NCI-H187 (cell line): ENCODE data around the gene PYROXD2.

Experiments used
- DNase-seq, 2 experiments: peaks; one replicate each; lab custom pipeline; 2025; lab: John Stamatoyannopoulos, UW

PYROXD2 gene

DNA sequence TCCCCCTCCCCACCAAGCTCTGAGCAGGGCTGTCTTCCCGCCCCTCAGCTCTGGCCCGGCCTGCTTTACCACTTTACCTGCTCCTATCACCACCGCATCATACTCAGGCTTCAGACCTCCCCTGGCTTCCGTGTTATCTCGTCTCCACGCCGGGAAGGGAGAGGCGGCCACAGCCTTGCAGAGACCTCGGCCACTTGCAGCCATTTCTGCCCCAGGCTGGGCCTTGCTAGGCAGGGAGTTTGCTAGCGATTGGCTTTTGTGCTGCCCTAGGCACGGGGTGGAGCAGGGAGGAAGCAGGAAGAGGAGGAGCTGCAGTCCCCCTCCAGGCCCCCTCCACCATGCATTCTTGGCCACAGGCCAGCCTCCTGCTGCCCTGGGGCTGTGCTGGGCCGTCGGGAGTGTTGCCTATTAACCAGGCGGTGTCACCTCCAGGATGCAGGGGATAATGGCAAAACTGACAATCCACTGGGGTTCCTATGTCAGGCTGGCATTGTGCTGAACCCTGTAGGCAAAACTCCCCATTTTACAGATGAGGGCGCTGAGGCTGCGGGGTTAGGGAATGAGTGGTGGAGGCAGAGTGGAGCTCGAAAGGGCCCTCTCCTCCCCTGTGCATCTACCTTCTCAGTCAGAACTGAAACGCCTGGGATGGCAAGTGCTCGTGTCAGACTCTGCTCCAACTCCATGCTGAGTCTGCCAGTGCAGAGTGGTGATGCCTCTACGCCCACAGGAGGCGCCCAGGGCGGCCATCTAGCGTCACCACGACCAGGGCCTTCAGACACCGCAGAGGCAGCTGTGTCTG is at the start of gene PYROXD2:
PYROXD2 (minus strand) TSS at position 251 of the 799 bp plus-strand sequence; CDS start at position 204, 47 bp downstream.
- no peak for DNase-seq

DNA sequence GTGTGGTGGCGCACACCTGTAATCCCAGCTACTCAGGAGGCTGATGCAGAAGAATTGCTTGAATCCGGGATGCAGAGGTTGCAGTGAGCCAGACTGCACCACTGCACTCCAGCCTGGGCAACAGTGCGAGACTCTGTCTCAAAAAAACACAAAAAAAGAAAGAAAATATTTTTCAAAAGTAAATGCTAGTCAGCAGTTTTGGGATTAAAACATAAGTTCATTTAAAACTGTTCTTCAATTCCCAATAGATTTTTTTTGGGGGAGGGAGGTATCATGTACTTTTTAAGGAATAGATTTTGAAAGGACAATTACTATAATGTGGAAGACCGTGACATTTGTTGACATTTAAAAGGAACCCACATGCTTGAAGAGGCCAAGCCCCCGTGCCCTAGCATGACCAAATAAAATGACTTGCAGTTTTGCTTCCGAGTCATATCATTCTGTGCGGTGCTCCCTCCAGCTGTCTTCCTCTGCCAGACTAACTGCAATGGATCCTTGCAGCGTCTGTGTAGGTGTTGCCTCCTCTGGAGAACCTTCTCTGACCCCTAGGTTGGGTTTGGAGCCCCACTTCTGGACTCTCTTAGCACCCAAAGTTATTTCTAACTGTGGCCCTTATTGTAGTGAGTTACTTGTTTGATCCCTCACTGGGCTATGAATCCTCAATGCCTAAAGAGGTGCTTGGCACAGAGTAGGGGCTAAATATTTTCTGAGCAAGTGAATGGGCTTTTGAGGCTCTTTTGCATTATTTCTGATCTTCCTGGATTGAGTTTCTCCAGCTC is 49.2 kb upstream of the PYROXD2 start:
- no peak for DNase-seq

DNA sequence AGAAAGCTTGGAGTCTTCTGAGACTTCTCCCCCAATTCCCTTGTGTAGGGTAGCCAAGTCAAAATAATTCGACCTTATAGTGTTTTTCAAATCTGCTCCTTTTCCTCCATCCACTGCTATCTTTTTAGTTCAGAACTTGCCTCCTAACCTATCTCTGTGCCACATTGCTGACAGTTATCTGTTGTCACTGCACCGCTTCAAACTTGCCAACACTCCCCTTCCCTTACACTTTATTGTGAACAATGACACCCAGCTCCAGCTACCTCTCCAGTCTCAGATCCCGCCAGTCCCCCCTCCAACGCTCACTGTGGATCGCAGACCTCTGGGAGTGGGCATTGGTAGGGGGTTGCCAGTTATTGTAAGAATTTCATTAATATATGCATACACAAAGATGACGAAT is 48.0 kb upstream of the PYROXD2 start:
- DNase-seq: no peak

DNA sequence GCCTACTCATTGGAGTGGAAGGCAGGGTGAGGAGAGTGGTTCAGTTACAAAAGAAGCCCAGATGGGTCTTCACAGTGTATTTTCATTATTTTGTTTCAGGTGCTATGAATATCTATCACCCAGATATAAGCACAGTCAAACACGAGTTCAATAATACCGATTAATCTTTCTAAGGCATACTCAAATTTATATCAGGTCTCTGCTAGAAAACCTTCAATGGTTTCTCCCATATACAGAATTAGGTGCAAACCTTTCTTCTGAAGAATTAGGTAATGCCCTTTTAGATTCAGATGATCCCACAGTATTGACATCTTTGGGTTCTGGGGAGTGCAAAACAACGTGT is 46.5 kb upstream of the PYROXD2 start:
- no peak for DNase-seq

DNA sequence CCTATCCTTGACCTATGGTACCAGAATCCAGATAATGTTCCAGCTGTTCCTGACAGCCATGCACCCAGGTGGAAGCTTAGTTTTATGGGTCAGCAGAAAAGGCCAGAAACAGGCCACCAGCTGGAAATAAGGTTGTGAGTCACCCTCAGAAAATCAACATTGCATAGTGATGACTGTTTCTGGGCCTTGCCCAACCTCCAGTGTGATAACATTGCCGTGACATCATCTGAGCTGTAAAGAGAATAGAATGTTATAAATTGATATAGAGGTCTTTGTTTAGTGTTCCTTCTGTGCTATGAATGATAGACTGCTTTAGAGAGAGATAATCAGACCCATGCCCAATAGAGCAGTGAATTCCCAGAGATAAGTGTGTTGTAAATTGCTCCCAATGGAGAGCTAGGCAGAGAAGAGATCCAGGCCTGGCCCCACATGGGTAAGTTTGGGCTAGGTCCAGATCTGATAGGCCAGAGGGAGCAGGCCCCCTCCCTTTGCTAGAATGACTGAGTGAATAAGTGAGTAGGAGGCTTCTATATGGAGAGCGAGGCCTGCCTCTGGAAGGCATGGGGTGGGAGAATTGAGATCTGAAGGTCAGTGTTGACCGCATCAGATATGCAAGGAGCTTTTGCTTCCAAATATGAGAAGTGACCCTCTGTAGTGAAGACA is 46.0 kb upstream of the PYROXD2 start:
- no peak for DNase-seq

DNA sequence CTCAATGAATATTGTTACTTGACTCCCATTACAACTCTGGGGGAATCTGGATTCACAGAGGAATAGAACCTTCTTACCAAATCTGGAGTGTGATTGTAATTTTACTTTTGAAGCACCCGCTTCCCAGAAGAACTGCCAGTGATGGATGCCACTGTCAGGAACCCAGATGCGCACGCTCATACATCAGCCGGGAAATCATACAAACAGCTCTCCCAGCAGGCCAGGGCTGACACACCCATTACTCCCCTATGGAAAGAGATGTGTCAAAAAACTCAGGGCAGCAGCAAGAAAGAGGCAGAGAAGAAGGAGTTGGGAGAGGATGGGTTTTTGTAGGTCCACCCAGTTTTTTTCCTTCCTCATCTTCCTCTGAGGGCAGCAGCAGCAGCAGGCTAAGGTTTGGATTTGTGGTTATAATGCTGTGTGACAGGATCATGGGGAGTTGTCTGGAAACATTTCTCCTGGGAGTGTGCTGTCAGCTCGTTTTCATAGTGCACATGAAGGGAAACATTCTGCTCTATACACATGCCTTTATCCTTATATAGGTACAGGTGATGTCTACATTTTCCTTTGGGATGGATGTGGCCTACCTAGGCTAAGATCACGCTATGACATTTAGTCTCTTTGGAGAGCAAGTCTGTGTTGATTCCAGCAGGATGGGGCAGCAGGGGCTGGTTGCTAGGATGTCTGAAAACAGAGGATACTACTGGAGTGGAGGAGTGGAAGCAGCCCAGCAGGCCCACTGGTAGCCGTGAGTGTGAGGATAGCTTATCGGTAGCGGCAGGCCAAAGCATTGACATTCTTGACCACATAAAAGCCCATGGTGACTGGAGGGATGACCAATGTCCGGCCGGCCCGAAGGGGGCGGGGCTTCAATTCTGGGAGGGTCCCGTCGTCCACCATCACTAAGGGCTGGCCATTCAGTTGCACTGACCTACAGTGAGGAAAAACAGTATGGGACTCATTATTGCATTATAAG is 44.1 kb upstream of the PYROXD2 start:
- DNase-seq: no peak

DNA sequence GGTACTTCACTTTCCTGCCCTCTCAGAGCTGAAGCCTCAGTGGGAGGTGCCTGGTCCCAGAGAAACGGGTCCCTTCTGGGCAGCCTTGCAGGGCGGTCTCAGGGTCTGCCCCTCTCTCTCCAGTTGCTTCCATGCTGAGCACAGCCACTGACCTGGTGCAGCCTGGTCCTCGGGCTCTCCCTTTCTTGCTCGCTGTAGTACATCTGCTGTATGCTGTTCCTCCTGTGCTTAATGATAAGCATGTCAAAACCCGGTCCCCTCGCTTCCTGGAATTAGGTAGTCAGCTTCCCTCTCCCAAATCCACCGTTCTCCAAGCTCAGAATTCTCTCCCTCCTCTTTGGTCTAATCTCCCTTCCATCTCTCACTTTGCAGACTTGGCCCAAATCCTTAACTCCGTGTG is 42.7 kb upstream of the PYROXD2 start:
- DNase-seq: no peak

DNA sequence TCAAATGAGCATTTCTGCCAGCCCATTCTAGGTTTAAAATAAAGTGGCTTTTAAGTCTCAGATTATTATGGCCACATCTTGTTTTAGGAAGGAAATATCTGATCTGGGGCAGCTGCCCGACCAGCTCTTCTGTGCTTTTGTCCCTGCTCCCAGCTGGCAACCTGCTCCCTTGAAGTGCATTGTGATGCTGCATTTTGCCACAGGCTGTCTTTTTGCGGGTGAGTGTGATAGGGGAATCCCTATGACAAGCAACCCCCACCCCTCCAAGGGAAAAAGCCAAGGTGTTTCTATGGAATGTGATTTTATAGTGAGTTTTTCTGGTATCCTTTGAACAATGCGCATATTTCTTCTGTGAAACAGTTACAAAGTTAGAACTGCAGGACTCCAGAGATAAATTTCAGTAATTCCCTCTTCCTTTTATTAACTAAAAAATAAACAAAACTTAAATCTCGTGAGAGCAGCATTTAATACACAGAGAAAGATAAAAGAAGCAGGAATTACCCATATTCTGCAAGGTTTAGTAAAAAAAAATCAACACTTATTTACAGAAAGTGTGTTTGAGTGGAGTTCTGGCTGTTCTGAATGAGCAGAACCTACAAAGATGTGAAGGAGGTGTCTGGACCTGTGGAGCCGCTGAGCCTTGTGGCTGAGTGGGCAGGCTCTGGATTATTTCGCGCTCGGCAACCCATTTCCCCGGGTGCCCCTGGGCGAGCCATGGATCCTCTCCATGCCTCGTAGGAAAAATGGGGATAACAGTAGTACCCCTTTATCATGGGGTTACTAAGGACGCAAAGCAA is 41.9 kb upstream of the PYROXD2 start:
- no peak for DNase-seq

DNA sequence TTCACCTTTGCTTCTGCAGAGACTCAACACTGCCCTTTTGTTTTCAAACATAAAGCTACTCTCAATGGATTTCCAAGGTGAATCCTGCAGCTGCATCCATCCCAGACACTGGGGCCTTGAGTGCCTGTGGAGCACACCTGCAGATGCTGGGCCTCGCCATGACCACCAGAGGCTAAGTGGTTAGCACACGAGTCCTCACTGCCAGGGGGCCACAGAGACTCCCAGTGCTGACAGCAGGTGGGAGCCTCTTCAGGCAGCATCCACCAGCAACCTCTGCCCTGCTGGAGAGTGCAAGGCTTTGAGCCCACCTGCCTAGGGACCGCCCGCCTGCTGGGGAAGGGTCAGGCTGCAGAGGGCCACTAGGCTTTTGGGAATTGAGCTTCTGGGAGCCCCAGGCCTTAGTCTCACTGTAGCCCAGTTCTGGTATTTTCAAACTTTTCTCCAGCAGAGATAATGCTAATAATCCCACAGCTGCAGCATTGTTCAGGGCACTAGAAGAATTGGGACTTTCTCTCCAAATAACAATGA is 41.1 kb upstream of the PYROXD2 start:
- no peak for DNase-seq

DNA sequence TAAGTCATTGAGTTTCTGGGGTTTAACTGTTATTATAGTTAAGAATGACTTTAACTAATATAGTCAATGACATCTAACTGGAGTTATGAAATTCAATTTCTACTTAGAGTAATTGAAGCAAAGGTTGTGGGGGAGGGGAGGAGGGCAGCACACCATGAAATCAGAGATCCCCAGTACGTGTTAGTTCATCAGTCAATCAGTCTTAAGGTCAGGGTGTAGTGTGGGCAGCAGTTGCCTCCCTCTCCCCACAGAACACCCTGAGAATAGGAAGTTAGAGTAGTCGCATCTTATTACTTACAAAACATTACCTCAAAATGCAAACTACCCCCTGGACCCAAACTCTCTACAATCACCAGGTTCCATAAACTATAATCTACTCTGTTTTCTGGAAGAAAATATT is 38.7 kb upstream of the PYROXD2 start:
- no peak for DNase-seq

DNA sequence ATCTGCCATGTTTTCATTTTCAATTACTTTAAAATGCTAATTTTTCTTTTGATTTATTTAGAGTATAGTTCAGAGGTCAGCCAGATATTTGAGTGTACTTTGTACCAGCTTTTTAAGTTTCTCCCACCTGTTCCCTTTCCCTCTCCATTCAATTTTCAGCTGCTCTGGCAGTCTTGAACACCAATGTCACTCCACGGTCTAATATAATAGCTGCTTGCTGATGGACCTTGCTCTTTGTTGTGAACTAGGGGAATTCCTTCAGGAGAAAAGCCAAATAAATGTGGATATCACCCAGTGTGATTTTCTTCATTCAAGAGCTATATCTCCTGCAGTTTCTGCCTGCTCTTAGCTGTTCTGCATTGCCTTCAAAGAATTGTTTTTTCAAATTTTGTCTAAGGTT is 35.6 kb upstream of the PYROXD2 start:
- no peak for DNase-seq

DNA sequence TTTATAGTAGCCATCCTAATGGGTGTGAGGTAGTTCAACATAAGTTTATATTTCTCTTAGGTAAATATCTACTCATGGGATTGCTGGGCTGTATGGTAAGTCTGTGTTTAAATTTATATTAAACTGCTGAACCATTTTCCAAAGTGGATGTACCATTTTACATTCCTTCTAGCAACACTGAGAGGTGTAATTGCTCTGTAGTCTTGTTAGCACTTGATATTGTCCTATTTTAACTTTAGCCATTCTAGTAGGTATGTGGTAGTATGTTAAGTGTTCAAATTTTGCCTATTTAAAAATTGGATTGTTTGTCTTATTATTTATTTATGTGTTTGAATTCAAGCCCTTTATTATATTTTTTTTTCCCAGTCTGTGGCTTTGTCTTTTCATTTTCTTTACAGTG is 34.3 kb upstream of the PYROXD2 start:
- DNase-seq: no peak

DNA sequence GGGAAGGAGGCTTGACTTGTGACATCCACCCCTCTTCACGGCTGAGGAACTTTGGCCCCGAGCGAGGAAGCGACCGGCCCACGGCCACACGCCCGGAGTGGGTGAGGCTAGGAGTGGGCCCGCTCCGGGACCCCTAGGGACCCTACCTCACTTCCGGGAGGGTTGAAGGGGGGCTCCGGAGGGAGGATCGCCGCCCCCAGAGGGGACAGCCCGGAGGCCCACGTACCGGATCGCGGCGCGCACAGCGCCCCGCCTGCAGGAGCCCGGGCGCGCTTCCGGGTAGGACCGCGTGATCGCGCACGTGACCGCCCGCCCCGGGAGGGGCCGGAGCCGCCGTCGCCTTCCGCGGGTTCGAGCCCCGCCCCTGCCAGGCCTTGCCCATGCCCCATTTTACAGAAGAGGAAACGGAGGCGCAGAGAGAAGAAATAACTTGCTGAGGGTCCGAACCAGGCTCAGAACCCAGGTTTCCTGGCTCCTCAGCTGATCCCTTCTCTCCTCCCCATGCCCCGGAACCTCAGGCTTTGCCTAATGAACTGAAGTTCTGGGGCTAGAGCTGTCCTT is 31.8 kb upstream of the PYROXD2 start, which contains the start of gene HPS1:
HPS1 (minus strand) TSS at position 275 of the 561 bp plus-strand sequence. CDS start 3,695 bp downstream, outside the sequence.
- no peak for DNase-seq

DNA sequence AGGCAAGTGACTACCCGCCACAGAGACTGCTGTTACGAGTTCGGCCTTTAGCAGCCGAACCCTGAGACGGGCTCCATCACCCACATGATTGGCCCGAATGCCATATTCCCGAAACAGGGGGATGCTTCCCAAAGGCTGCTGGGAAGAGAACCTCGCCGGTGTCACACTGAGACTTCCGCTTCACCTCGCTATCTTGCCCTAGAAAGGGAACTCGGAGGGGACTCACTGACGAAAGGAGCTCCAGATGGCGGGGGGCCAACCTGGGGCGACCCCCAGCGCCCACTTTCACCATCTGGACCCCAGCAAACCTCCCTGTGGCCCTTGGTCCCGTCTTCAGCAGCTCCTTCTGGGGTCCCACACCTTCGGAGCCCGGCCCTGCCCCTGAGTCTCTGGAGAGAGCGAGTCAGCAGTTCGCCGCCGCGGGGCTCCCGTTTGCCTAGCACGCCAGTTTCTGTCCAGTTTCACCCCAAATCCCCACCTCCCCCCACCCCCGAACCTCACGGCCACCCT is 31.2 kb upstream of the PYROXD2 start:
- DNase-seq: no peak

DNA sequence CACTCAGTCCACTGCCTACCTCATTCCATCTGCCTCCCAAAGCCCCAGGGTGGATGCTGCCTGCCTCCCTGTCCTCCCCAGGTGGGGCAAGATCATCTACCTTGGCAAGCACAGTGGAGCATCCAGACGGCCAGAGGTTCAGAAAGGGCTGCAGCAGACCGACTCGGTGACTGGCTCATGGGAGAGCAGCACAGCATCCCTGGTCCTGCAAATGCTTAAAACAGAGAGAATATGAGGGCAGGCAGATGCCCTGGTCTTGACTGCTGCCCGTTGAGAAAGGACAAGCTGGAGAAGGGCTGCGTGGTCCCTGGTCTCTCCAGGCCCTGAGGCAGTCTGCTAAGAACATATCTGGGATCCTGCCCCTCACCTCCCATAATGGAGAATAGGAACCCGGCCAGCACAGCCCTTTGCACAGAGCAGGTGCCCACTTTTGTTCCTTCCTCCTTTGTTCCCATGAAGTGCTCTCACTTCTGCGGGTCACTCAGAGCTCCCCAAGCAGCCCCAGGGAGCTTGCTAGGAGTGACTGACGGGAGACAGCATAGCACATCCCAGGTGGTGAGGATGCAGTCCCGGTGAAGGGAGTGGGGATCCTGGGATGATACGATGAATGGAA is 30.3 kb upstream of the PYROXD2 start:
- no peak for DNase-seq

DNA sequence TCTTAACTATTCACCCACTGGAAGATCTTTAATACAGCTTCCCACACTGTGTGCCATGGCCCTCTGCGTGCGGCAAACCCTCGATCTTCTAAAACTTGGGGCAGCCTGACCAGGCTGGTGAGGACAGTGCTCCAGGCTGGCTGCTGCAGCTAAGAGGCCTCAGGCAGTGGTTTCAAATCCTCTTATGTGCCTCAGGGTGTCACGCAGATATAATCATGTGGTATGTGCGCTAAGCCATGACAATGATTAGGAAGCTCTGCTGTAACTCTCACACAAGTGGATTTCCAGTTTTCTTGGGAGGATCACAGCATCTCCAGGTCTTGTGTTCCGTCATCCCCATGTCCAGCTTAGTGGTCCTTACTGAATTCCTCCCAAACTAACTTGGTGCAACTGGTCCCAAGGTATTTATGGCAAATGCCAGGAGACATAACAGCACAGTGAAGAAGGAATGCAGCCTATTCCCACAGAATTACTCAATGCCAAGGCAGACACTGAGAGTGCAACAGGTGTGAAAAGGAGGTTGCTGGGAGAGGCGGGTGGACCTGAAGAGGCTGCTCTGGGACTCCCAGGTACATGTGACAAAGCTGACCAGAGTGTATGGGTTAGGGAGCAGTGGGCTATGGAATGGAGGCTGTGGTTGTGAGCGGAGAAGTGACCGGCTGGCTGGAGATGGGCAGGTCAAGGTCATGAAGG is 29.5 kb upstream of the PYROXD2 start:
- no peak for DNase-seq

DNA sequence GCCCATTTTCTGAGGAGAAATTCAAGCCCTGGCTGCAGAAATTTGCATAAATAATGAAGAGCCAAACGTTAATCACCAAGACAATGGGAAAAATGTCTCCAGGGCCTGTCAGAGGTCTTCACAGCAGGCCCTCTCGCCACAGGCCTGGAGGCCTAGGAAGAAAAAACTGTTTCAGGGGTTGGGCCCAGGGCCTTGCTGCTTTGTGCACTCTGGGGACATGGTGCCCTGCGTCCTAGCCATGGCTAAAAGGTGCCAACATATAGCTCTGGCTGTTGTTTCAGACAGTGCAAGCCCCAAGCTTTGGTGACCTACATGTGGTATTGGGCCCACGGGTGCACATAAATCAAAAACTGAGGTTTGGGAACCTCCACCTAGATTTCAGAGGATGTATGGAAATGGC is 23.7 kb upstream of the PYROXD2 start:
- no peak for DNase-seq

DNA sequence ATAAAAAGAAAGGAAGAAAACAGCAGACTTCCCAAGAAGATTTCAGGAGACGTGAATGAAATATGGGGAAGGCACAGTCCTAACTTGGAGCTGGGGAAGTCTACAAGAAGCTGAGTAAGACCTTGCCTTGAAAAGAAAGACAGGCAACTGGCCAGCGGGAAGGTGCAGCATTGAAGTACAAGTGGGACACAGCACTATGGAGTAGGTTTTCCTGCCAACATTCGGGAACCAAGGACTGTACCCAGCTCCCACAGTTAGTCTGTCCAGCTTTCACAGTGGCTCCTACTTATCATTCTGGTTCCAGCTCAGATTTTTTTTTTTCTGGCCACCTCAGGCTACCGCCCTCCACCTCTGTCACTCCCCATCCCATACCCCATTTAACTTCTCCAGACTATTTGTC is 21.7 kb upstream of the PYROXD2 start:
- DNase-seq: no peak

DNA sequence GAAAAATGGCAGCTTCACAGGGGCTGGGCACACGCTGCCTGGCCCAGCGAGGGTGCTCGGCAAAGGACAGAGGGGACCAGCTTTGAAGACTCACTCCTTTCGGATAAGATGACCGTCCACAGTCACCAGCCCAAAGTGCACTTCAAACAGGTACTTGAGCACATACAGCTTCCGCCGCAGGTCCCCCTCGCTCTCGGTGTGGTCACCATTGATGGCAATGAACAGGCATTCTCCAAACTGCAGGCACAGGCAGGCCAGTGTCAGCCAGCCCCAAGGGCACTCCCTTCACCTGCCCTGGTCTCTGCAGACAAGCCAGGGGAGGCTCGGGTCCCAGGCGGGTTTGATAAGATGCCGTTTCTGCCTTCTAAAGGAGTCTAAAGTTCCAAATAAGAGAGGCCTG is 20.2 kb upstream of the PYROXD2 start:
- no peak for DNase-seq
